ENCODE data around the gene BFSP1.

The BFSP1 gene

DNA sequence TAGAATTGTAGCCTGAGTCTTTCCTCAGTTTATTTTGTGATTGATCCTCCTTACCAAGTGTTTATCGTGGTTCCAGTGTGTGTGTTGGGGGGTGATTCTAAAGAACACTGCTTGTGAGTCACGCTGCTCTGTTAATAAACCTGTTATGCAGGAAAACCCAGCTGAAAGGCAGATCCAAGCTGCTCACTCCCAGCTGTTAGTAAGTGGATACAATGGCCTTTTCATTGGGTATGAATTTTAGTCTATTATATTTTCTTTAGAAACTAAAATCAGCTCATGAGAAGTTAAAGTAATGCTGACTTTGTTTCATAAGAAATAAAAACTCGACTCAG is 26.5 kb upstream of the BFSP1 start:
- DNase-seq (ENCODE audit: low spot score), result no peak

GRCh38 chr20:17556837-17557674 is 25.9 kb upstream of the BFSP1 start:
- peak; percentile 37 for DNase-seq (ENCODE audit: low spot score)

GRCh38 chr20:17555106-17555505 is 23.9 kb upstream of the BFSP1 start:
- DNase-seq (ENCODE audit: low spot score), result no peak

GRCh38 chr20:17549131-17549530 is 18.0 kb upstream of the BFSP1 start:
- no peak for DNase-seq (ENCODE audit: low spot score)

DNA sequence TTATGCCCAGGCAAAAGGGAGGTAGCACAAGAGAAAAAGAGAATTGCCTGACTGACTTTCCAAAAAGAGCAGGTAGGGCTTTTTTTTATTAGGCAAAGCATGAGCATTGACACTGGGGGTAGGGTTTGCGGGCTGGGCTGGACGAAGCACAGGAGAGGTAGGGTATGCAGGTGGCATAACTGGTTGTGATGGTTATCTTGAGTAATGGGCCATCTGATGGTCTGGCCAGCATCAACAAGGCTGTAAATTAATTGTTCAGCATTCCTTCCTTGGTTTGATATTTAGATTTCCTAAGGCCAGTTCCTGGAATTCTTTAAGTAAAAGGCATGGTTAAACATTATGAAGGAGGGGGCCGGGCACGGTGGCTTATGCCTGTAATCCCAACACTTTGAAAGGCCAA is 13.9 kb upstream of the BFSP1 start:
- no peak for DNase-seq (ENCODE audit: low spot score)

GRCh38 chr20:17543531-17544131 is 12.5 kb upstream of the BFSP1 start:
- DNase-seq (ENCODE audit: low spot score), result no peak

- DNase-seq (ENCODE audit: low spot score), result no peak
Observed at GRCh38 chr20:17542993-17543412, 11.8 kb upstream of the BFSP1 start.

DNA sequence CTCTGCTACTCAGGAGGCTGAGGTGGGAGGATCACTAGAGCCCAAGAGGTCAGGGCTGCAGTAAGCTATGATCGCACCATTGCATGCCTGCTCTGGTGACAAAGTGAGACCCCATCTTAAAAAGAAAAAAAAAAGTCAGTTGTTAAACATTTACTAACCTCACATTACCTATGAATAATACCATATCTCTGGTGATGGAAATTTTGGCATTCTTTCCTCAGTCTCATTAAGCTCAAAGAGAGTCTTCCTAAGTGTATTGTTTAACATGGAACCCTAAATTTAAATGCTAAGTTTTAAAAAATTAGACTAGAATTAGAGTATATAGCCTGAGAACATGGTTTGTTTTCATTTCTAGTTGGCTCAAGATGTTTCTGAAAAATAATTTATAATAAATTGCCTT is 11.3 kb upstream of the BFSP1 start:
- DNase-seq (ENCODE audit: low spot score), result no peak

DNA sequence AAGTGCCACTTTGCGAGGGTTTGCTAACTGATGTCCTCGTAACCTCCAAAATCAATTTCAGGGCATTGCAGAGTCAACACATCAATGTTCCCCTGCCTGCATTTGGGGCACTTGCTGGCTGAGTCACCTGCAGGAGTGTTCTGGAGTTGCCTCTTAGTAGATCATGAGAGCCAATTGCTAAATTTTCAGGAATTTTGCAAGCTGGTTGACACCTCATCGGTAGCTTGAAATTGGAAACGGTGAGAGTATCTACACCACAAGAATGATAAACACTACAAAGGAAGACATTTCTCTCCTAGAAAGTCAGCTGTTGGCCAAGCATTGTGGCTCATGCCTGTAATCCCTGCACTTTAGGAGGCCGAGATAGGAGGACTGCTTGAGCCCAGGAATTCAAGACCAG is 10.8 kb upstream of the BFSP1 start:
- no peak for DNase-seq (ENCODE audit: low spot score)

- no peak for DNase-seq (ENCODE audit: low spot score)
Observed at GRCh38 chr20:17541596-17541995, 10.4 kb upstream of the BFSP1 start.

GRCh38 chr20:17538517-17539170 is 7.5 kb upstream of the BFSP1 start:
- no peak for DNase-seq (ENCODE audit: low spot score)

GRCh38 chr20:17537959-17538358 is 6.8 kb upstream of the BFSP1 start:
- no peak for DNase-seq (ENCODE audit: low spot score)

- peak; percentile 84 for DNase-seq (ENCODE audit: low spot score)
Observed at GRCh38 chr20:17536944-17537444, 5.8 kb upstream of the BFSP1 start.

DNA sequence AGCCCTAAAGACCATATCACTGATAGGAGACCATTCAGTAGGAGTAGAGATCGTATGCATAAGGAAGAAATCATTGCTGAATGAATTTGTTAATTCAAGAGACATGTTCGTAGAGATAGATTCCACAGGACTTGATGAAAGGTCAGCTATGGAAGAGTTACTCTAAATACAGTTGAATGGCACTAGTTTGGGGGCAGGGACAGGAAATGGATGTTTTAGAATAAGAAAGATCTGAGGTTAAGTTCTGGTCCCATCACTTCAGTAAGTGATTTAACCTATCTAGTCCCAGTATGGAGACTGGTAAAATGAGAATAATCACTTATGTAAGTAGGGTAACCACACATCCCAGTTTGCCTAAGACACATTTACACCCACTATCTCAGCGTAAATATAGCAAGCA is 2.9 kb upstream of the BFSP1 start:
- DNase-seq (ENCODE audit: low spot score), result no peak

- DNase-seq (ENCODE audit: low spot score), result no peak
Observed at GRCh38 chr20:17533396-17533795, 2.2 kb upstream of the BFSP1 start.

- no peak for DNase-seq (ENCODE audit: low spot score)
Observed at GRCh38 chr20:17531665-17532025, 466 bp upstream of the BFSP1 start.

DNA sequence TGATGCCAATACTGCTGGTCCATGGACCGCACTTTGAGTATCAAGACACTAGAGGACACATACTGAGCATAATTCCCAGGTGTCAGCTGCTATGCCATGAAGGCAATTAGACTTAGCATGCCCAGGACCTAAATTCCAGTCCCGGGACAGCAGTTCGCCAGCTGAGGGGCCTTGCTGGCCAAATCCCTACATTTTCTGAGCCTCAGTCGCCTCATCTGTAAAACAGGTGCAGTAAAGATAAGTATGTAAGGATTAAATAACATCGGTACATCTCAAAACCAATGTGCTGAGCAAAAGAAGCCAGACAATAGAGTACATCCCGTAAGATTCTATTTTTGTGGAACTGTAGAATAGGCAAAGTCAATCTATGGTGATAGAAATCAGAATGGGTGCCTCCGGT is 1.0 kb downstream of the BFSP1 start:
- DNase-seq (ENCODE audit: low spot score), result no peak

- DNase-seq (ENCODE audit: low spot score), result no peak
Observed at GRCh38 chr20:17529586-17529985, 1.6 kb downstream of the BFSP1 start.

DNA sequence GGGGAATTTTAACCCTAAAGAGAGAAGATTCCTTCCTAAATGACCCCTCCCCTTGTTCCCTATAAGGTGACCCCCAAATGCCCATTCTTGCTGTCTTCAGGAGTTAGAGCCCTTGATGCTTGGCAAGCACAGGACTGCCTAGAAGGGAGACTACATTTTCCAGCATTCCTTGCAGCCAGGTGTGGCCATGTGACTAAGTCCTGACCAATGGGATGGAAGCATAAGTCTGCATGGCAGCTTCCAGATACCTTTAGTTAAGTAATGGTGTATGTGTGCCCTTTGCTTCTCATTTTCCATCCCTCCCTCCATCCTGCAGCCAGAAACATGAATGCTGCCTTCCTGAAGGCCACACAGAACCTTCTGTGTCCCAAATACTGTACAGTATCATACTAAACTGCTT is 5.5 kb downstream of the BFSP1 start:
- no peak for DNase-seq (ENCODE audit: low spot score)

- DNase-seq (ENCODE audit: low spot score), result no peak
Observed at GRCh38 chr20:17525132-17525531, 6.0 kb downstream of the BFSP1 start.

DNA sequence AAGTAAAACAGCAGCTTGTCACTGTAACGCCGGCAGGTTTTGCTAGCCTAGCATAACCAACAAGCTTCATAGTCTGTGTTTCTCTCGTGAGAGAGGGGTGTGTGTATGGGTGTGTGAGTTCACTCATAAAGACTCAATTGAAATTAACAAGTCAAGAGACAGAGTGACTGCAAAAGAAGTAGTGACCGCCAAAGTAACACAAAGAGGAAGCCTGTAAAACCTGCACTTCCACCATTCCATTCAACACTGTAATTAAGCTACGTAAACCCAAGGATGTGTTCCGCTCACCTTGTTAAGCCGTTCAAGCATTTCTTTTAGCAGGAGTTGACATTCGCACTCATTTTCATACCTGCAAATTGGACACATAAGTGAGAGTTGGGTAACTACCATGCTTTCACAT is 6.6 kb downstream of the BFSP1 start:
- no peak for DNase-seq (ENCODE audit: low spot score)

DNA sequence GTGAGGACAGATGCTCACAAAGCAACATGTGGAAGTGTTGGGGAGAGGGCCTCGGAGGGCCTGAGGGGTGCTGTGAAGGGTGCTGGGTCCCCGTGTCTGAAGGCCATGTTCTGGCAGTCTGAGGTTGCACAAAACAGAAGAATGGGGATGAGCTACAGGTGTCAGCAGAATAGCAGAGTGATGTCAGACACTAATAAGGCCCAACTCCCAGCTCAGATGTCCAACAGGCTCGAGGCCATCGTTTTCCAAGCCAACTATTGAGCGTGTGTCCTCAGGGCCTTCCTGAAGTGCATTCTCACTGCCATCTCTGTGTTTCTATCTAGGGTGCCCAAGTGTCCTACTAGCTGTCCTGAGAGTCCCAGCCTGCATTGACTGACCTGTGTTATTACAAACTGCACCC is 7.9 kb downstream of the BFSP1 start:
- DNase-seq (ENCODE audit: low spot score), result no peak

- no peak for DNase-seq (ENCODE audit: low spot score)
Observed at GRCh38 chr20:17522528-17522927, 8.7 kb downstream of the BFSP1 start.

All from D341Med (cell line).